ENCODE results near the gene SERGEF. TPM values are rescaled to one million over a fixed set of nuclear protein-coding genes. Genes with fewer than 3 reads are reported as not detected.
A peak's percentile ranks its signal among the peaks of the same experiment; 100 is the strongest.

Gene SERGEF
- total RNA-seq, 5 donors from 2014 or later (not counting 1 experiment from before 2014, with no cell fraction given), result 45.9 to 59.1 (median 55.9) TPM

- CTCF ChIA-PET, result interaction anchor here in 1 of 2 donors (0.7 to 1.5 kb wide), 4 partner anchors 8 to 92 kb away, joined by 3 to 6 read pairs (median 5); partner anchors contain the start of gene SAAL1
- no peaks in the 10 kb centered on the region for H3K27me3 ChIP-seq (replicated peaks in 1 of 2; ENCODE audit: control insufficient read depth in 2 of 2, extremely low read depth in 1 of 2, insufficient read depth in 2 of 2, low read length in 1 of 2)
- 30% methylated on average over 3 of the region's 11 CpGs for WGBS (ENCODE audit: insufficient coverage)
- Mint-ChIP-seq H3K36me3 (no peaks in the 10 kb centered on the region), H3K9me3 (peaks cover 0 to 4% (median 0%) of the 10 kb centered on the region in 3 donors), H3K27me3 (no peaks in the 10 kb centered on the region), H3K4me3 (peak overlapping the region; percentile 96 to 100 (median 99)), H3K27ac (peak overlapping the region; percentile 97 to 98), H3K4me1 (peaks cover 29 to 35% (median 34%) of the 10 kb centered on the region in 3 donors)
- H3K9me3 ChIP-seq, result no peaks in the 10 kb centered on the region
- peak in 2 of 35 experiments; percentile 3 to 13 for DNase-seq
- POLR2A ChIA-PET, result interaction anchor here (0.6 to 1.1 kb wide), 4 partner anchors 10 to 512 kb away, joined by 3 read pairs; no protein-coding TSS in a partner anchor
- H3K4me1 ChIP-seq (ENCODE audit: control insufficient read depth in 1 of 2, extremely low read depth in 1 of 2, insufficient read depth in 2 of 2, low read length in 2 of 2), result peaks cover 7 to 25% of the 10 kb centered on the region in 2 experiments
- no peaks in the 10 kb centered on the region for H3K36me3 ChIP-seq (ENCODE audit: control insufficient read depth in 2 of 2, extremely low read depth in 1 of 2, insufficient read depth in 1 of 2, low read length in 1 of 2)
- peak overlapping the region; percentile 89 for H3K27ac ChIP-seq (ENCODE audit: low read length)
- peak overlapping the region; percentile 61 to 97 for H3K4me3 ChIP-seq (ENCODE audit: control insufficient read depth in 1 of 2, extremely low read depth in 1 of 2, low read length in 1 of 2)
- no peak for ATAC-seq (replicated peaks in 1 of 4)
Observed at GRCh38 chr11:18013790-18014507, 1.1 kb upstream of the SERGEF start.

- peak overlapping the region; percentile 54 to 61 for H3K4me3 ChIP-seq (ENCODE audit: control insufficient read depth in 1 of 2, extremely low read depth in 1 of 2, low read length in 1 of 2)
Observed at GRCh38 chr11:18012122-18012905, 533 bp downstream of the SERGEF start.

GRCh38 chr11:18011633-18012032, 1.2 kb downstream of the SERGEF start:
- Mint-ChIP-seq H3K27me3 (no peaks in the 10 kb centered on the region), H3K27ac (peak overlapping the region; percentile 95), H3K4me3 (peak overlapping the region; percentile 96 to 100 (median 99)), H3K4me1 (peaks cover 29 to 35% (median 34%) of the 10 kb centered on the region in 3 donors), H3K9me3 (peaks cover 0 to 4% (median 0%) of the 10 kb centered on the region in 3 donors), H3K36me3 (peaks cover 1% of the 10 kb centered on the region)
- ChIA-PET POLR2A (no interaction called here), CTCF (no interaction called here)
- WGBS (ENCODE audit: insufficient coverage), result 82% methylated on average over 8 of the region's 8 CpGs
- Histone ChIP-seq H3K4me3 (ENCODE audit: control insufficient read depth in 1 of 2, extremely low read depth in 1 of 2, low read length in 1 of 2) (no peak overlapping the region), H3K27ac (ENCODE audit: low read length) (peak overlapping the region; percentile 42), H3K36me3 (ENCODE audit: control insufficient read depth in 2 of 2, extremely low read depth in 1 of 2, insufficient read depth in 1 of 2, low read length in 1 of 2) (peaks cover 0 to 4% of the 10 kb centered on the region in 2 donors), H3K9me3 (no peaks in the 10 kb centered on the region), H3K27me3 (replicated peaks in 1 of 2; ENCODE audit: control insufficient read depth in 2 of 2, extremely low read depth in 1 of 2, insufficient read depth in 2 of 2, low read length in 1 of 2) (no peaks in the 10 kb centered on the region), H3K4me1 (ENCODE audit: control insufficient read depth in 1 of 2, extremely low read depth in 1 of 2, insufficient read depth in 2 of 2, low read length in 2 of 2) (peaks cover 7 to 25% of the 10 kb centered on the region in 2 experiments)
- DNase-seq (no peak), ATAC-seq (replicated peaks in 1 of 4) (no peak)

More at GRCh38 chr11:18012122-18012905, 533 bp downstream of the SERGEF start:
- Histone ChIP-seq H3K27ac (ENCODE audit: low read length) (peak overlapping the region; percentile 78), H3K9me3 (no peaks in the 10 kb centered on the region), H3K27me3 (replicated peaks in 1 of 2; ENCODE audit: control insufficient read depth in 2 of 2, extremely low read depth in 1 of 2, insufficient read depth in 2 of 2, low read length in 1 of 2) (no peaks in the 10 kb centered on the region), H3K36me3 (ENCODE audit: control insufficient read depth in 2 of 2, extremely low read depth in 1 of 2, insufficient read depth in 1 of 2, low read length in 1 of 2) (no peaks in the 10 kb centered on the region), H3K4me1 (ENCODE audit: control insufficient read depth in 1 of 2, extremely low read depth in 1 of 2, insufficient read depth in 2 of 2, low read length in 2 of 2) (peaks cover 7 to 25% of the 10 kb centered on the region in 2 experiments)
- H3K36me3 Mint-ChIP-seq, result no peaks in the 10 kb centered on the region
- peaks cover 0 to 4% (median 0%) of the 10 kb centered on the region in 3 donors for H3K9me3 Mint-ChIP-seq
- peak overlapping the region; percentile 95 for H3K27ac Mint-ChIP-seq
- ChIA-PET CTCF (interaction anchor here (0.6 to 1.5 kb wide), 4 partner anchors 31 to 94 kb away, joined by 3 to 5 read pairs (median 3); partner anchors contain the start of gene SAAL1 (in 1 of the 2)), POLR2A (no interaction called here)
- peak in 3 of 4 experiments; percentile 1 to 3 (median 3) for ATAC-seq (replicated peaks in 1 of 4)
- peak overlapping the region; percentile 96 to 100 (median 99) for H3K4me3 Mint-ChIP-seq
- WGBS (ENCODE audit: insufficient coverage), result 20% methylated on average over 46 of the region's 46 CpGs
- no peaks in the 10 kb centered on the region for H3K27me3 Mint-ChIP-seq
- DNase-seq, result peak in 17 of 35 experiments; percentile 1 to 50 (median 13)
- H3K4me1 Mint-ChIP-seq, result peaks cover 29 to 35% (median 34%) of the 10 kb centered on the region in 3 donors

- peaks cover 0 to 8% of the 10 kb centered on the region in 2 donors for H3K36me3 ChIP-seq (ENCODE audit: control insufficient read depth in 2 of 2, extremely low read depth in 1 of 2, insufficient read depth in 1 of 2, low read length in 1 of 2)
- DNase-seq (peak in 3 of 35 experiments; percentile 9 to 34 (median 16)), ATAC-seq (replicated peaks in 1 of 4) (no peak)
- H3K27me3 ChIP-seq (replicated peaks in 1 of 2; ENCODE audit: control insufficient read depth in 2 of 2, extremely low read depth in 1 of 2, insufficient read depth in 2 of 2, low read length in 1 of 2), result no peaks in the 10 kb centered on the region
- Mint-ChIP-seq H3K27ac (peak overlapping the region; percentile 95), H3K27me3 (no peaks in the 10 kb centered on the region), H3K36me3 (peaks cover 4% of the 10 kb centered on the region), H3K4me1 (peaks cover 29 to 35% (median 34%) of the 10 kb centered on the region in 3 donors), H3K9me3 (peaks cover 0 to 4% (median 0%) of the 10 kb centered on the region in 3 donors), H3K4me3 (peak overlapping the region; percentile 96 to 100 (median 99))
- H3K9me3 ChIP-seq, result no peaks in the 10 kb centered on the region
- H3K27ac ChIP-seq (ENCODE audit: low read length), result no peak overlapping the region
- peaks cover 7 to 25% of the 10 kb centered on the region in 2 experiments for H3K4me1 ChIP-seq (ENCODE audit: control insufficient read depth in 1 of 2, extremely low read depth in 1 of 2, insufficient read depth in 2 of 2, low read length in 2 of 2)
- no peak overlapping the region for H3K4me3 ChIP-seq (ENCODE audit: control insufficient read depth in 1 of 2, extremely low read depth in 1 of 2, low read length in 1 of 2)
- WGBS (ENCODE audit: insufficient coverage), result 100% methylated on average over 3 of the region's 10 CpGs
- ChIA-PET CTCF (interaction anchor here in 1 of 2 donors (0.6 kb wide), 1 partner anchor 95 kb away, joined by 3 read pairs; the partner anchor contains the start of gene SAAL1), POLR2A (no interaction called here)
Observed at GRCh38 chr11:18010977-18011586, 1.8 kb downstream of the SERGEF start.

- ChIA-PET POLR2A (interaction anchor here in 1 of 2 donors (0.5 kb wide), 1 partner anchor 18 kb away, joined by 3 read pairs; no protein-coding TSS in a partner anchor), CTCF (interaction anchor here (0.5 to 1.0 kb wide), 5 partner anchors 19 to 96 kb away, joined by 3 to 8 read pairs (median 4); partner anchors contain the start of gene SAAL1 (in 1 of the 2))
- H3K4me1 Mint-ChIP-seq, result peaks cover 29 to 35% (median 34%) of the 10 kb centered on the region in 3 donors
- H3K9me3 Mint-ChIP-seq, result peaks cover 0 to 4% (median 0%) of the 10 kb centered on the region in 3 donors
- ATAC-seq (replicated peaks in 1 of 4) (no peak), DNase-seq (peak in 2 of 35 experiments; percentile 1 to 55)
- peaks cover 0 to 16% of the 10 kb centered on the region in 2 donors for H3K36me3 ChIP-seq (ENCODE audit: control insufficient read depth in 2 of 2, extremely low read depth in 1 of 2, insufficient read depth in 1 of 2, low read length in 1 of 2)
- no peak overlapping the region for H3K4me3 ChIP-seq (ENCODE audit: control insufficient read depth in 1 of 2, extremely low read depth in 1 of 2, low read length in 1 of 2)
- H3K27me3 Mint-ChIP-seq, result no peaks in the 10 kb centered on the region
- H3K27ac Mint-ChIP-seq, result peak overlapping the region; percentile 70 to 95
- H3K4me1 ChIP-seq (ENCODE audit: control insufficient read depth in 1 of 2, extremely low read depth in 1 of 2, insufficient read depth in 2 of 2, low read length in 2 of 2), result peaks cover 7 to 25% of the 10 kb centered on the region in 2 experiments
- no peaks in the 10 kb centered on the region for H3K27me3 ChIP-seq (replicated peaks in 1 of 2; ENCODE audit: control insufficient read depth in 2 of 2, extremely low read depth in 1 of 2, insufficient read depth in 2 of 2, low read length in 1 of 2)
- no peaks in the 10 kb centered on the region for H3K9me3 ChIP-seq
- no peak overlapping the region for H3K4me3 Mint-ChIP-seq
- no peak overlapping the region for H3K27ac ChIP-seq (ENCODE audit: low read length)
- peaks cover 12% of the 10 kb centered on the region for H3K36me3 Mint-ChIP-seq
Observed at GRCh38 chr11:18010121-18010670, 2.7 kb downstream of the SERGEF start.

All from T-cell (primary cell).